BJ (cell line): ENCODE results near the gene STRIT1. TPM values are rescaled to one million over a fixed set of nuclear protein-coding genes. Genes with fewer than 3 reads are reported as not detected.

Source experiments
- CTCF ChIA-PET: fragments of 350-600 bp; formaldehyde crosslinking; extraction: SDS; loops from one replicate; lab custom pipeline; 2021; ENCODE audit warnings: antibody characterized with exemption, inconsistent platforms; lab: Yijun Ruan, JAX
- POLR2A ChIA-PET: fragments of 300-600 bp; sonication (Branson Sonifier 250); formaldehyde crosslinking; extraction: SDS; loops from one replicate; lab custom pipeline; 2021; ENCODE audit warnings: antibody characterized with exemption; lab: Charles Lee
- DNase-seq: peaks from one replicate; pipeline ENCODE4 v3.0.0-alpha.2; 2011; ENCODE audit warnings: low read depth
- H3K27me3 ChIP-seq: 2 replicates; pipeline ENCODE4 v1.6.0; 2011; ENCODE audit warnings: low read length; ENCODE audit not compliant: control insufficient read depth, insufficient read depth
- H3K36me3 ChIP-seq: 2 replicates; pipeline ENCODE4 v1.5.1; 2011; ENCODE audit warnings: low read length; ENCODE audit not compliant: control insufficient read depth, insufficient read depth
- H3K4me3 ChIP-seq: 2 replicates; pipeline ENCODE4 v1.5.1; 2011; ENCODE audit warnings: low read depth, mild to moderate bottlenecking, control low read depth, low read length
- polyA plus RNA-seq: library from polyadenylated mRNA; depleted of rRNA; stranded (reverse); fragments of >200 nt; gene quantifications from 2 replicates; pipeline ENCODE4 v1.2.3, GENCODE V29; 2011
- TF ChIP-seq, protein P1 (sequence below): IDR thresholded peaks from 2 replicates; pipeline ENCODE4 v1.5.1; 2011; ENCODE audit warnings: low read depth, mild to moderate bottlenecking, control low read depth, inconsistent platforms, low read length, moderate library complexity; ENCODE audit not compliant: insufficient read depth

The STRIT1 gene
- polyA plus RNA-seq, 1 experiment = not detected

DNA sequence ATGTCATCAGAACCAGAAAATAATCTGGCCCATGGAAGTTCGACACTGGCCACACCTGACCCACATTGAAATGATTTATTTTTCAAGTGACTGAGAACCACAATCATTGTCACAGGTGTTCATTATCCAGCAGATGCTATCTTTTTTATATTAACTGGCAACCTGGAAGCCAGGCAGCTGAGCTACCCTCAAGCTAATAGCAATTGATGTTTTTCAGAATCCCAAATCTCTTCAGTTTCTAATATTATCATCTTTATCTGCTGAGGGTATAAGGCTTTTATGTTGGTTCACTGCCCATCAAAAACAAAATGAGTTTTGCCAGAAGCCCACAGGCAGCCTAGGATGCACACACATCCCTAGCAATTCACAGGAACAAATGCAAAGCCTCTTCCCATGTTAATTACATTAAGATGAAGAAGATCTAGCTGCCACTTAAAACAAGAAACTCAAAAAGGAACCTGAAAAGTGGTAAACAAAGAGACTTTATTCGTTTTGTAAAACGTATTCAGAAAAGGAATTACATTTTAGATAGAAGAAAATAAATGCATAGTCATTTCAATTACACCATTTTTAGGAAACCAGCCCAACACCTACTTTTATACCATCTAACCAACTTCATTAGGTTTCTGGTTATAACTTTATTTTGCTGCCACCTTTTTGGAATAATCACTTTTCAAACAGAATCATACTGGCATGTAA lies 40.9 kb upstream of the STRIT1 start:
- no peak for DNase-seq
- no peak overlapping the region for H3K4me3 ChIP-seq
- H3K27me3 ChIP-seq = no peaks in the 10 kb centered on the region
- TF ChIP-seq, protein P1, sequence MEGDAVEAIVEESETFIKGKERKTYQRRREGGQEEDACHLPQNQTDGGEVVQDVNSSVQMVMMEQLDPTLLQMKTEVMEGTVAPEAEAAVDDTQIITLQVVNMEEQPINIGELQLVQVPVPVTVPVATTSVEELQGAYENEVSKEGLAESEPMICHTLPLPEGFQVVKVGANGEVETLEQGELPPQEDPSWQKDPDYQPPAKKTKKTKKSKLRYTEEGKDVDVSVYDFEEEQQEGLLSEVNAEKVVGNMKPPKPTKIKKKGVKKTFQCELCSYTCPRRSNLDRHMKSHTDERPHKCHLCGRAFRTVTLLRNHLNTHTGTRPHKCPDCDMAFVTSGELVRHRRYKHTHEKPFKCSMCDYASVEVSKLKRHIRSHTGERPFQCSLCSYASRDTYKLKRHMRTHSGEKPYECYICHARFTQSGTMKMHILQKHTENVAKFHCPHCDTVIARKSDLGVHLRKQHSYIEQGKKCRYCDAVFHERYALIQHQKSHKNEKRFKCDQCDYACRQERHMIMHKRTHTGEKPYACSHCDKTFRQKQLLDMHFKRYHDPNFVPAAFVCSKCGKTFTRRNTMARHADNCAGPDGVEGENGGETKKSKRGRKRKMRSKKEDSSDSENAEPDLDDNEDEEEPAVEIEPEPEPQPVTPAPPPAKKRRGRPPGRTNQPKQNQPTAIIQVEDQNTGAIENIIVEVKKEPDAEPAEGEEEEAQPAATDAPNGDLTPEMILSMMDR = no peak
- CTCF ChIA-PET = interaction anchor here (0.6 to 1.5 kb wide), 3 partner anchors 11 to 15 kb away, joined by 3 to 7 read pairs (median 3); no protein-coding TSS in a partner anchor
- POLR2A ChIA-PET = no interaction called here
- no peaks in the 10 kb centered on the region for H3K36me3 ChIP-seq

DNA sequence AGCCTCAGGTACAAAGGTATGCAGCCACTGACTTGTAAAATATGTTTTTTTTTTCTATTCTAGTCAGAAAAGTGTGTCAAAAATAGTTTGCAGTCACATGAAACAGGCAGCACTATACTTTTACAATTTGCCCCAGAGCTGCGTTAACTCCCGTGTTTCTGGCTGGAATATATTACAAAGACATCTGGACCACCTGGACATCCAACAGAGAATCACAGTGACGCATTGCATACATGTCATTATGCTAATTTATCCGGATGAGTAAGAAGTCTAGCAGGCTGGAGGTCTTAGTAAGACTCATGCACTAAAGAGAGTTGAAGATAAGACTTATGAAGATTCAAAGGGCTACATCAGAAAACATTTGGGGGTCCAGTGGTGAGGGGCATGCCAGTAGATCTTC lies 39.2 kb upstream of the STRIT1 start:
- Histone ChIP-seq H3K36me3 (no peaks in the 10 kb centered on the region), H3K27me3 (no peaks in the 10 kb centered on the region), H3K4me3 (no peak overlapping the region)
- no peak for DNase-seq
- POLR2A ChIA-PET = no interaction called here
- CTCF ChIA-PET = no interaction called here
- TF ChIP-seq, protein P1 = no peak

DNA sequence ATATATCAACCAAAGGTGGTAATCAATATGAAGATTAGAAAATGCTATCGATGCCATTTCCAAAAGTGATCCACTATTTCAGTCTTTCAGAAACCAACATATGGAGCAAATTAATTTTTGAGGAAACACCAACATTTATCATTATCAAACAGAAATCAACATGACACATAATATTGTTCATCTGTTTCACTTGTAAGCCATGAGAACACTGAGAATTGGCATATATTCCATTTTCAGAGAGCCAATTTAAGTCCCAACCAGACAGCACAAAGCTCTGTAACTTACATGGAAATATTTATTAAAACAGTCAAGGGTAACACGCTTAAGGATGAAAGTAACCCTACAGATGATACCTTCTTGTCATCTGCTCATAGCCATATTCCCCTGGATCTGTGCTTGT lies 37.6 kb upstream of the STRIT1 start:
- H3K4me3 ChIP-seq = no peak overlapping the region
- ChIA-PET POLR2A (no interaction called here), CTCF (no interaction called here)
- TF ChIP-seq, protein P1 = no peak
- DNase-seq = no peak
- H3K27me3 ChIP-seq = no peaks in the 10 kb centered on the region
- no peaks in the 10 kb centered on the region for H3K36me3 ChIP-seq

DNA sequence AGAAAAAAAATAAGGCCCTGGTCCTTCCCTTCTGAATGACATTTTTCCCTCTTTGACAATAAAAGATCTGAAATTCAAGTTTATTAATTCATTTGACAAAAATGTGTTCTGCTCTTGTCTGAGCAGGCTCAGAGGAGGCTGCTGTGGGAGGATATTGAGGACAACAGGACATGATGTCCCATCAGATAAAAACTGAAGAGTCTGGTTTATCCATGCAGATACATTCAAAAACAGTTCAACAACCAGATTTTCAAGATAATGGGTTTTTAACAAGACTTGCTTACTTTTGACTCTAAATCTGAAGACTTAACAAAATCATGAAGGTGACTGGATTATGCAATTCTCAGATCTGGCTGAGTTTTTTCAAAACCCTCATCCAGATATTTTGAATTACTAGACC lies 36.9 kb upstream of the STRIT1 start:
- no peaks in the 10 kb centered on the region for H3K27me3 ChIP-seq
- ChIA-PET POLR2A (no interaction called here), CTCF (interaction anchor here (1.1 kb wide), 1 partner anchor 348 kb away, joined by 3 read pairs; no protein-coding TSS in a partner anchor)
- H3K36me3 ChIP-seq = no peaks in the 10 kb centered on the region
- TF ChIP-seq, protein P1 = no peak
- DNase-seq = no peak
- H3K4me3 ChIP-seq = no peak overlapping the region

DNA sequence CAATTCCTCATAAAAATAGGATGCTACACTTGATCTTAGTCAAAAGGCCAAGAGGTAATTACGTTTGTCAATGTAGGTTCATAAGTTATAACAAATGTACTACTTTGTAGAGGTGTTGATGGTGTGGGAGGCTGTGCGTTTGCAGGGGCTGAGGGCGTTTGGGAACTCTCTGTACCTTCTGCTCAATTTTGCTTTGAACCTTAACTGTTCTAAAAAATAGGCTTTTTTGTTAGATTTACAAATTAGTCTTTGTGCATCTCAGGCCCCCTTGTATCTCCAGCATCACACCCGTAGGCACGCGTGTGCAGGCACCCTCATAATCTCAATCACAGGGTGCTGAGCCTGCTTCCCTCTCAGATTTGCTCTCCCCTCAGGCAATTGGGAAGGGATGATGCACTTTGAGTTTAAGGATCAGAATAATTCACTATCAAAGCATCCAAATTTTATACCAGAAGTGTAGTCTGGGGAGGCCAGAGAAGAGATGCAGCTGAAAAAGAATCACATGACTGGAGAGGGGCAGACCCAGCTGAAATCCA lies 36.1 kb upstream of the STRIT1 start:
- Histone ChIP-seq H3K4me3 (no peak overlapping the region), H3K27me3 (no peaks in the 10 kb centered on the region), H3K36me3 (no peaks in the 10 kb centered on the region)
- ChIA-PET CTCF (interaction anchor here (1.1 kb wide), 1 partner anchor 347 kb away, joined by 3 read pairs; no protein-coding TSS in a partner anchor), POLR2A (no interaction called here)
- TF ChIP-seq, protein P1 = no peak
- no peak for DNase-seq
